IMR-90 (cell line): ENCODE data around the gene NCAPH2. TPM values are rescaled to one million over a fixed set of nuclear protein-coding genes. Genes with fewer than 3 reads are reported as not detected.
A peak's percentile ranks its signal among the peaks of the same experiment; 100 is the strongest.

ENCODE experiments used
- ATAC-seq: fragments of 200-7000 bp; cut with Tn5 transposase; 2 replicates; pipeline ENCODE4 v1.9.1; 2020; ENCODE audit warnings: low read depth, mild to moderate bottlenecking, moderate library complexity
- BruUV-seq: library from RNA; stranded (reverse); fragments of 400-500 nt; replicated peaks from 2 replicates; lab custom pipeline; 2021; lab: Mats Ljungman, UMichigan
- CTCF ChIA-PET: fragments of 300-600 bp; formaldehyde crosslinking; extraction: SDS; loops from one replicate; lab custom pipeline; 2021; ENCODE audit warnings: antibody characterized with exemption; lab: Yijun Ruan, JAX
- POLR2A ChIA-PET: fragments of 300-600 bp; sonication (Branson Sonifier 250); formaldehyde crosslinking; loops from one replicate; lab custom pipeline; 2022; ENCODE audit warnings: antibody characterized with exemption; ENCODE audit not compliant: unreplicated experiment; lab: Charles Lee
- DNase-seq: peaks from one replicate; pipeline ENCODE4 v3.0.0; 2013
- H2AFZ ChIP-seq: replicated peaks from 2 replicates; pipeline ENCODE3; 2013; ENCODE audit warnings: low read length, mild to moderate bottlenecking; ENCODE audit not compliant: poor library complexity
- H2AK5ac ChIP-seq: 2 replicates; pipeline ENCODE4 v1.6.1; 2013; ENCODE audit warnings: low read depth, low read length, inconsistent platforms
- H2AK9ac ChIP-seq: replicated peaks from 2 replicates; pipeline ENCODE3; 2013; ENCODE audit warnings: mild to moderate bottlenecking, low read depth, low read length, moderate library complexity; ENCODE audit not compliant: poor library complexity
- H2BK120ac ChIP-seq: 2 replicates; pipeline ENCODE4 v1.6.1; 2013; ENCODE audit warnings: low read depth, low read length, inconsistent platforms
- H2BK15ac ChIP-seq: 3 replicates; pipeline ENCODE4 v1.6.1; 2013; ENCODE audit warnings: low read depth, low read length, inconsistent platforms
- H2BK20ac ChIP-seq: 2 replicates; pipeline ENCODE4 v1.6.1; 2013; ENCODE audit warnings: low read depth, mild to moderate bottlenecking, inconsistent platforms, low read length, moderate library complexity
- H2BK5ac ChIP-seq: 2 replicates; pipeline ENCODE4 v1.6.1; 2013; ENCODE audit warnings: mild to moderate bottlenecking, low read depth, low read length, inconsistent platforms; ENCODE audit not compliant: poor library complexity, severe bottlenecking
- H3K14ac ChIP-seq: replicated peaks from 2 replicates; pipeline ENCODE4 v1.6.1; 2013; ENCODE audit warnings: low read depth, low read length, inconsistent platforms
- H3K18ac ChIP-seq: 2 replicates; pipeline ENCODE4 v1.6.1; 2013; ENCODE audit warnings: low read depth, low read length, control low read depth
- H3K23ac ChIP-seq: 2 replicates; pipeline ENCODE4 v1.6.1; 2013; ENCODE audit warnings: low read depth, low read length, inconsistent platforms
- H3K27ac ChIP-seq: 2 replicates; pipeline ENCODE4 v1.5.1; 2013; ENCODE audit warnings: mild to moderate bottlenecking, control low read depth, low read length; ENCODE audit not compliant: insufficient read depth
- H3K27me3 ChIP-seq: 2 replicates; pipeline ENCODE4 v1.6.1; 2013; ENCODE audit warnings: low read length; ENCODE audit not compliant: control insufficient read depth, insufficient read depth
- H3K36me3 ChIP-seq: 2 replicates; pipeline ENCODE4 v1.6.1; 2013; ENCODE audit warnings: low read length, mixed read lengths; ENCODE audit not compliant: control insufficient read depth, insufficient read depth
- H3K4ac ChIP-seq: 2 replicates; pipeline ENCODE4 v1.6.1; 2013; ENCODE audit warnings: low read depth, low read length, inconsistent platforms
- H3K4me1 ChIP-seq: 2 replicates; pipeline ENCODE4 v1.6.1; 2013; ENCODE audit warnings: low read length, mixed read lengths; ENCODE audit not compliant: control insufficient read depth, insufficient read depth
- H3K4me2 ChIP-seq: 2 replicates; pipeline ENCODE4 v1.6.1; 2013; ENCODE audit warnings: low read depth, mild to moderate bottlenecking, control low read depth, low read length, moderate library complexity
- H3K4me3 ChIP-seq: 2 replicates; pipeline ENCODE4 v1.5.1; 2013; ENCODE audit warnings: low read depth, mild to moderate bottlenecking, control low read depth, low read length, moderate library complexity; ENCODE audit not compliant: insufficient read depth
- H3K56ac ChIP-seq: 2 replicates; pipeline ENCODE4 v1.6.1; 2013; ENCODE audit warnings: low read length, inconsistent platforms; ENCODE audit not compliant: insufficient read depth; ENCODE audit errors: extremely low read depth
- H3K79me1 ChIP-seq, 2 experiments: 2 replicates each; pipeline ENCODE4 v1.6.1; 2013; ENCODE audit warnings: low read length in 2 of 2, inconsistent platforms in 1 of 2, low read depth in 1 of 2
- H3K9ac ChIP-seq: 2 replicates; pipeline ENCODE4 v1.6.1; 2013; ENCODE audit warnings: low read depth, low read length, control low read depth
- H3K9me1 ChIP-seq: 2 replicates; pipeline ENCODE4 v1.6.1; 2013; ENCODE audit warnings: low read length, inconsistent platforms; ENCODE audit not compliant: insufficient read depth
- H3K9me3 ChIP-seq: 2 replicates; pipeline ENCODE4 v1.6.1; 2013; ENCODE audit warnings: low read length; ENCODE audit not compliant: control insufficient read depth, insufficient read depth
- H4K20me1 ChIP-seq: 2 replicates; pipeline ENCODE4 v1.6.1; 2013; ENCODE audit warnings: low read length, inconsistent platforms; ENCODE audit not compliant: insufficient read depth
- H4K5ac ChIP-seq: 2 replicates; pipeline ENCODE4 v1.6.1; 2013; ENCODE audit warnings: mild to moderate bottlenecking, low read depth, low read length, control low read depth
- H4K8ac ChIP-seq, 2 experiments: 2 replicates each; pipeline ENCODE4 v1.6.1; 2013; ENCODE audit warnings: low read depth in 2 of 2, low read length in 2 of 2, control low read depth in 1 of 2, inconsistent platforms in 1 of 2
- H4K91ac ChIP-seq: 2 replicates; pipeline ENCODE4 v1.6.1; 2013; ENCODE audit warnings: low read depth, low read length, inconsistent platforms; ENCODE audit not compliant: insufficient read depth
- BHLHE40 ChIP-seq: fragments of 150-350 bp; IDR thresholded peaks from 2 replicates; pipeline ENCODE4 v1.6.1; 2016; ENCODE audit warnings: mild to moderate bottlenecking, low read depth, low read length
- CHD1 ChIP-seq: IDR thresholded peaks from 2 replicates; pipeline ENCODE4 v1.6.1; 2012; ENCODE audit warnings: low read depth, low read length, improper control_type of control experiment
- MAFK ChIP-seq: IDR thresholded peaks from 2 replicates; pipeline ENCODE4 v1.6.1; 2012; ENCODE audit warnings: low read depth, low read length, improper control_type of control experiment
- MAZ ChIP-seq: IDR thresholded peaks from 2 replicates; pipeline ENCODE4 v1.6.1; 2012; ENCODE audit warnings: low read depth, mild to moderate bottlenecking, low read length, improper control_type of control experiment, moderate library complexity, borderline replicate concordance
- NFE2L2 ChIP-seq: fragments of 150-350 bp; IDR thresholded peaks from 2 replicates; pipeline ENCODE4 v1.6.1; 2016; ENCODE audit warnings: low read depth, mild to moderate bottlenecking, low read length
- RAD21 ChIP-seq: IDR thresholded peaks from 2 replicates; pipeline ENCODE4 v1.6.1; 2012; ENCODE audit warnings: low read length, improper control_type of control experiment
- RCOR1 ChIP-seq: IDR thresholded peaks from 2 replicates; pipeline ENCODE4 v1.6.1; 2012; ENCODE audit warnings: mild to moderate bottlenecking, low read length, improper control_type of control experiment; ENCODE audit not compliant: insufficient replicate concordance
- RFX5 ChIP-seq: IDR thresholded peaks from 2 replicates; pipeline ENCODE4 v1.8.0; 2012; ENCODE audit warnings: low read depth, mild to moderate bottlenecking, low read length, moderate library complexity
- SMC3 ChIP-seq: fragments of 150-350 bp; IDR thresholded peaks from 2 replicates; pipeline ENCODE4 v1.6.1; 2016; ENCODE audit warnings: low read depth, mild to moderate bottlenecking, antibody characterized with exemption, low read length, moderate library complexity
- WGBS, 2 experiments: methylation state at CpG; one replicate each; pipeline versions ENCODE4 v1.1.5 to v1.1.7; 2013; ENCODE audit warnings: missing lambda C conversion rate in 2 of 2; ENCODE audit not compliant: insufficient read length in 1 of 2; ENCODE audit errors: extremely low coverage in 2 of 2; 5-methylcytosine and 5-hydroxymethylcytosine counted together
- dilution Hi-C: fragments of 300-500 bp; cut with HindIII; formaldehyde crosslinking; loops from one replicate; pipeline ENCODE4 v1.14.3; 2018; ENCODE audit warnings: low sequenced_read_pairs; ENCODE audit not compliant: unreplicated experiment
- in situ Hi-C: fragments of 300-500 bp; cut with MboI; formaldehyde crosslinking; loops from 3 replicates; pipeline ENCODE4 v1.14.3; 2019; ENCODE audit warnings: low sequenced_read_pairs, inconsistent platforms, mixed read lengths
- intact Hi-C: fragments of 100-400 bp; cut with micrococcal nuclease; formaldehyde crosslinking; loops from 2 replicates; pipeline ENCODE4 v1.10.0; 2022
- polyA plus RNA-seq, 3 experiments: library from polyadenylated mRNA; depleted of rRNA; stranded (reverse); fragments of >200 nt; gene quantifications; 2 replicates each; pipeline ENCODE4 v1.2.3, GENCODE V29; 2012; ENCODE audit warnings: low replicate concordance in 1 of 3
- total RNA-seq: library from RNA; depleted of rRNA; stranded (reverse); fragments of >200 nt; gene quantifications from 2 replicates; pipeline ENCODE4 v1.2.3, GENCODE V29; 2012
- TF ChIP-seq, protein P1 (sequence below): fragments of 150-350 bp; IDR thresholded peaks from 2 replicates; pipeline ENCODE4 v1.6.1; 2016; ENCODE audit warnings: low read depth, mild to moderate bottlenecking, low read length, moderate library complexity, borderline replicate concordance

Gene NCAPH2
- total and polyA plus RNA-seq, 2 of the 4 experiments (the other 2 are of a cell fraction): 30.2 to 38.5 TPM

DNA sequence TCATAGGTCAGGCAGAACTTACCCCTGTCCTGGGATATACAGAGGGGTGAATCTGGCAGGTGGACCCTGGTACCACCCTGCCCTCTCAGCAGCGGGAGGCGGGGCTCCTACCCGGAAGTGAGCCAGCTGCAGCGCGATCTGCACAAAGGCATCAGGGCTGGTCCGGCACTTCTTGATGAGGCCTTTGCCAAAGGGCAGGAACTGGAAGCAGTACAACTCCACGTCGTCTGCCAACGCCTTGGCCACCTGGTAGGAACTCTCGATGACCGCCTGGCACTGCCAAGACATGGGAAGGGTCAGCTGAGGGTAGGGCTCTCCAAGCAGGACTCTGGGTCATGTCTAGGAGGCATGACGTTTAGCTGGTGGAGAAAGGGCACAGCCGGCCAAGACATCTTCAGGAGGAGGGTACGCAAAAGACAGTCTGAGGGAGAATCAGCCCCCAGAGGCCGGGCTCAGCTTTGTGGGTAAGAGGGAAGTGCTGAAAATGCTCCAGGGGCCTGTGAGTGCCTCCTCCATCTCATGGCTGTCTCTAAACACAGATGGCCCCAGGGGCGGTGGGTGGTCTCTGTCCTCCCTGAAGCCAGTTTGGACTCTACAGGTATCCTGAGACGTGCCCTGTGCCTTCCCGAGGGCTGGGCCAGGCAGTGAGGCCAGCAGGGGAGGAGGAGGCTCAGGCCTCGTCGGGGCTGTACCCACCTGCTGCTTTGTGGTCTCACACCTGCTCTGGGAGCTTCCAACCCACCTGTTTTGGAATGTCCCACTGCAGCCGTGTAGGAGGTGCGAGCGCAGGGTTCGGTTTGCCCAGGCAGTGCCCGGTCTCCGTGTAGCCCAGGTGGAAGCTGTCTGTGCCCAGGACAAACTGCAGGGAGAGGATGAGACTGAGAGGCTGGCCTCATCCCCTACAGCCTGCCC, 63.5 kb downstream of the NCAPH2 start:
- WGBS, 2 experiments: 66% methylated on average over 11 of the region's 26 CpGs; no CpG with 5 or more reads in 1 of the 2 experiments
- no peak overlapping the region for H3K27ac ChIP-seq
- CTCF ChIA-PET: interaction anchor here (1.7 kb wide), 1 partner anchor 9 kb away, joined by 7 read pairs; the partner anchor contains the start of gene SYCE3

More for the DNA sequence above, 63.5 kb downstream of the NCAPH2 start:
- Histone ChIP-seq H2AFZ (peak overlapping the region; percentile 63), H3K56ac (no peak overlapping the region; the same call in 1 of the 2 replicates), H2AK9ac (no peak overlapping the region), H4K8ac (no peak overlapping the region), H3K9me3 (no peaks in the 10 kb centered on the region), H3K4ac (no peak overlapping the region), H3K9ac (no peak overlapping the region), H2BK20ac (no peak overlapping the region), H4K20me1 (no peaks in the 10 kb centered on the region), H2AK5ac (no peak overlapping the region), H3K4me2 (no peak overlapping the region), H3K14ac (no peak overlapping the region), H3K18ac (no peak overlapping the region), H2BK5ac (no peak overlapping the region), H3K79me1 (no peaks in the 10 kb centered on the region), H3K4me3 (no peak overlapping the region), H2BK120ac (no peak overlapping the region), H3K36me3 (no peaks in the 10 kb centered on the region; the same call in 1 of the 2 replicates), H3K9me1 (no peaks in the 10 kb centered on the region), H4K5ac (no peak overlapping the region), H3K23ac (no peak overlapping the region), H2BK15ac (no peak overlapping the region), H4K91ac (no peak overlapping the region), H3K4me1 (no peaks in the 10 kb centered on the region), H3K27me3 (0 out of 2 replicates have a peak, but pooled peaks cover 1% of the 10 kb centered on the region)
- POLR2A ChIA-PET: no interaction called here
- BruUV-seq: no TSS peak
- DNase-seq (no peak), ATAC-seq (no peak)
- intact Hi-C loops: no loop called here
- in situ Hi-C loops: no loop called here
- TF ChIP-seq RAD21: no peak
- no peak for TF ChIP-seq BHLHE40
- TF ChIP-seq RCOR1: no peak
- TF ChIP-seq, protein P1, sequence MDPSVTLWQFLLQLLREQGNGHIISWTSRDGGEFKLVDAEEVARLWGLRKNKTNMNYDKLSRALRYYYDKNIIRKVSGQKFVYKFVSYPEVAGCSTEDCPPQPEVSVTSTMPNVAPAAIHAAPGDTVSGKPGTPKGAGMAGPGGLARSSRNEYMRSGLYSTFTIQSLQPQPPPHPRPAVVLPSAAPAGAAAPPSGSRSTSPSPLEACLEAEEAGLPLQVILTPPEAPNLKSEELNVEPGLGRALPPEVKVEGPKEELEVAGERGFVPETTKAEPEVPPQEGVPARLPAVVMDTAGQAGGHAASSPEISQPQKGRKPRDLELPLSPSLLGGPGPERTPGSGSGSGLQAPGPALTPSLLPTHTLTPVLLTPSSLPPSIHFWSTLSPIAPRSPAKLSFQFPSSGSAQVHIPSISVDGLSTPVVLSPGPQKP: no peak
- no peak for TF ChIP-seq MAZ
- no peak for TF ChIP-seq MAFK
- no peak for TF ChIP-seq SMC3
- no peak for TF ChIP-seq CHD1
- no peak for TF ChIP-seq NFE2L2
- TF ChIP-seq RFX5: no peak
- dilution Hi-C loops: no loop called here
